GM23338 (cell line): ENCODE results near the gene LGALS3. TPM values are rescaled to one million over a fixed set of nuclear protein-coding genes. Genes with fewer than 3 reads are reported as not detected.

ENCODE experiments used
- ATAC-seq: fragments of 200-7000 bp; cut with Tn5 transposase; 3 replicates; pipeline ENCODE4 v1.9.1; 2020
- DNase-seq: peaks from one replicate; pipeline ENCODE4 v3.0.0-alpha.2; 2015; ENCODE audit warnings: low spot score
- H2AFZ ChIP-seq: fragments of 200-600 bp; sonication (generic); 2 replicates; pipeline ENCODE4 v1.8.0; 2016; ENCODE audit warnings: antibody characterized with exemption, mild to moderate bottlenecking, moderate library complexity
- H3F3A ChIP-seq: fragments of 200-600 bp; sonication (generic); replicated peaks from 2 replicates; pipeline ENCODE4 v1.8.0; 2017; ENCODE audit warnings: antibody characterized with exemption, mixed run types, low read depth
- H3K27ac ChIP-seq: fragments of 200-600 bp; sonication (generic); 2 replicates; pipeline ENCODE4 v1.6.1; 2016; ENCODE audit warnings: low read depth
- H3K27me3 ChIP-seq: fragments of 200-600 bp; sonication (generic); 2 replicates; pipeline ENCODE4 v1.8.0; 2016; ENCODE audit warnings: mild to moderate bottlenecking, mixed run types, moderate library complexity; ENCODE audit not compliant: insufficient read depth
- H3K36me3 ChIP-seq: fragments of 200-600 bp; sonication (generic); 2 replicates; pipeline ENCODE4 v1.8.0; 2016; ENCODE audit warnings: mild to moderate bottlenecking; ENCODE audit not compliant: insufficient read depth
- H3K4me1 ChIP-seq: fragments of 200-600 bp; sonication (generic); 2 replicates; pipeline ENCODE4 v1.8.0; 2016; ENCODE audit warnings: mild to moderate bottlenecking, moderate library complexity; ENCODE audit not compliant: insufficient read depth
- H3K4me2 ChIP-seq: fragments of 200-600 bp; sonication (generic); 2 replicates; pipeline ENCODE4 v1.7.1; 2017; ENCODE audit warnings: mixed run types
- H3K4me3 ChIP-seq: fragments of 200-600 bp; sonication (generic); 2 replicates; pipeline ENCODE4 v1.6.1; 2016; ENCODE audit warnings: mixed run types
- H3K79me2 ChIP-seq: fragments of 200-600 bp; sonication (generic); replicated peaks from 2 replicates; pipeline ENCODE4 v1.8.0; 2017; ENCODE audit warnings: mild to moderate bottlenecking; ENCODE audit not compliant: insufficient read depth
- H3K9me2 ChIP-seq: fragments of 200-600 bp; sonication (generic); 2 replicates; pipeline ENCODE4 v1.8.0; 2017; ENCODE audit not compliant: insufficient read depth
- H4K20me1 ChIP-seq: fragments of 200-600 bp; sonication (generic); replicated peaks from 2 replicates; pipeline ENCODE4 v1.8.0; 2017; ENCODE audit warnings: mild to moderate bottlenecking; ENCODE audit not compliant: insufficient read depth
- H3K27ac Mint-ChIP-seq: 2 replicates; pipeline ENCODE4 v1.8.0; 2020; ENCODE audit warnings: inconsistent platforms, mild to moderate bottlenecking, moderate library complexity, mixed read lengths
- H3K27me3 Mint-ChIP-seq: 3 replicates; pipeline ENCODE4 v1.8.0; 2022; ENCODE audit warnings: low read depth, mild to moderate bottlenecking, moderate library complexity, mixed read lengths, inconsistent platforms; ENCODE audit not compliant: insufficient read depth, poor library complexity
- H3K36me3 Mint-ChIP-seq: 3 replicates; pipeline ENCODE4 v1.8.0; 2021; ENCODE audit warnings: low read depth, mild to moderate bottlenecking, inconsistent platforms, moderate library complexity, mixed read lengths
- H3K4me1 Mint-ChIP-seq: 3 replicates; pipeline ENCODE4 v1.8.0; 2020; ENCODE audit warnings: mild to moderate bottlenecking, inconsistent platforms, mixed read lengths
- H3K4me3 Mint-ChIP-seq: 3 replicates; pipeline ENCODE4 v1.8.0; 2021; ENCODE audit warnings: moderate library complexity, mild to moderate bottlenecking, inconsistent platforms, mixed read lengths
- H3K9me3 Mint-ChIP-seq: 3 replicates; pipeline ENCODE4 v1.8.0; 2020; ENCODE audit warnings: moderate library complexity, mild to moderate bottlenecking, inconsistent platforms, mixed read lengths
- CREB1 ChIP-seq: fragments of 250-450 bp; sonication (Bioruptor Pico); IDR thresholded peaks from 2 replicates; pipeline ENCODE4 v1.5.0; 2020; ENCODE audit warnings: low read depth, mild to moderate bottlenecking, moderate library complexity
- ETS1 ChIP-seq: IDR thresholded peaks from 2 replicates; pipeline ENCODE4 v1.6.1; 2016; ENCODE audit warnings: antibody characterized with exemption
- EZH2phosphoT487 ChIP-seq: fragments of 200-600 bp; sonication (generic); IDR thresholded peaks from one replicate; pipeline ENCODE4 v1.8.1; 2018; ENCODE audit warnings: antibody characterized with exemption; ENCODE audit not compliant: unreplicated experiment
- STAT1 ChIP-seq: IDR thresholded peaks from one replicate; pipeline ENCODE4 v1.6.1; 2016; ENCODE audit warnings: antibody characterized with exemption; ENCODE audit not compliant: unreplicated experiment
- ZNF114 ChIP-seq: fragments of 250-450 bp; sonication (Bioruptor Pico); IDR thresholded peaks from 2 replicates; pipeline ENCODE4 v1.5.0; 2020; ENCODE audit warnings: mild to moderate bottlenecking, moderate library complexity
- ZNF462 ChIP-seq: fragments of 250-450 bp; sonication (Bioruptor Pico); IDR thresholded peaks from 2 replicates; pipeline ENCODE4 v1.5.0; 2020; ENCODE audit warnings: mild to moderate bottlenecking, moderate library complexity
- polyA plus RNA-seq: library from polyadenylated mRNA; unstranded; fragments of >200 nt; fragmentation: Nextera tagmentation; extraction: Ambion mirVana; gene quantifications from 2 replicates; pipeline ENCODE4 v1.2.1, GENCODE V29; 2016
- total RNA-seq: library from RNA; depleted of rRNA; stranded (reverse); fragments of >200 nt; shearing (Covaris generic); gene quantifications from 2 replicates; pipeline ENCODE4 v1.2.3, GENCODE V29; 2014
- TF ChIP-seq, protein P1 (sequence below): IDR thresholded peaks from one replicate; pipeline ENCODE4 v1.6.1; 2018; ENCODE audit warnings: antibody characterized with exemption; ENCODE audit not compliant: unreplicated experiment

Gene LGALS3
- total and polyA plus RNA-seq, 2 experiments from 2014 or later, result 7.2 to 10.9 TPM

DNA sequence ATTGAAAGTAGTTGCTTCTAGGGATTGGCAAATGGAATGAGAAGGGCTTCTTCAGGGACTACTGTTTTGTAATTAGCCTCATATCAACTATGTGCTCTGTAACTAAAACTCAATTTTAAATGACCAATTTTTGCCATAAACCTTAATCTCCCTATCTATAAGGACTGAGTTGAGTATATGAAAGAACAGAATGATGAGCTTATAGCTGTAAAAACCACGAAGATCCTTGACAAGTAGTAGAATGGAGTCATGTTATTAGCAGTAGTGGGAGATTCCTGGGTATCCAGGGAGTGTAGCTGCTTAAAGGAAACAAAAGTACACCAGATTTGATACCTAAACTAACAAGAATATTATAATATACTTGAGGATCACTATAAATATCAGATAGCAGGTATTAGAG lies 28.0 kb downstream of the LGALS3 start:
- peaks cover 74% of the 10 kb centered on the region for H3K36me3 Mint-ChIP-seq
- TF ChIP-seq, protein P1, sequence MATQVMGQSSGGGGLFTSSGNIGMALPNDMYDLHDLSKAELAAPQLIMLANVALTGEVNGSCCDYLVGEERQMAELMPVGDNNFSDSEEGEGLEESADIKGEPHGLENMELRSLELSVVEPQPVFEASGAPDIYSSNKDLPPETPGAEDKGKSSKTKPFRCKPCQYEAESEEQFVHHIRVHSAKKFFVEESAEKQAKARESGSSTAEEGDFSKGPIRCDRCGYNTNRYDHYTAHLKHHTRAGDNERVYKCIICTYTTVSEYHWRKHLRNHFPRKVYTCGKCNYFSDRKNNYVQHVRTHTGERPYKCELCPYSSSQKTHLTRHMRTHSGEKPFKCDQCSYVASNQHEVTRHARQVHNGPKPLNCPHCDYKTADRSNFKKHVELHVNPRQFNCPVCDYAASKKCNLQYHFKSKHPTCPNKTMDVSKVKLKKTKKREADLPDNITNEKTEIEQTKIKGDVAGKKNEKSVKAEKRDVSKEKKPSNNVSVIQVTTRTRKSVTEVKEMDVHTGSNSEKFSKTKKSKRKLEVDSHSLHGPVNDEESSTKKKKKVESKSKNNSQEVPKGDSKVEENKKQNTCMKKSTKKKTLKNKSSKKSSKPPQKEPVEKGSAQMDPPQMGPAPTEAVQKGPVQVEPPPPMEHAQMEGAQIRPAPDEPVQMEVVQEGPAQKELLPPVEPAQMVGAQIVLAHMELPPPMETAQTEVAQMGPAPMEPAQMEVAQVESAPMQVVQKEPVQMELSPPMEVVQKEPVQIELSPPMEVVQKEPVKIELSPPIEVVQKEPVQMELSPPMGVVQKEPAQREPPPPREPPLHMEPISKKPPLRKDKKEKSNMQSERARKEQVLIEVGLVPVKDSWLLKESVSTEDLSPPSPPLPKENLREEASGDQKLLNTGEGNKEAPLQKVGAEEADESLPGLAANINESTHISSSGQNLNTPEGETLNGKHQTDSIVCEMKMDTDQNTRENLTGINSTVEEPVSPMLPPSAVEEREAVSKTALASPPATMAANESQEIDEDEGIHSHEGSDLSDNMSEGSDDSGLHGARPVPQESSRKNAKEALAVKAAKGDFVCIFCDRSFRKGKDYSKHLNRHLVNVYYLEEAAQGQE, result no peak
- TF ChIP-seq ZNF114 (CRISPR knock-in tag) (no peak), ZNF462 (CRISPR knock-in tag) (no peak), STAT1 (no peak), EZH2phosphoT487 (no peak), CREB1 (no peak), ETS1 (no peak)
- no peaks in the 10 kb centered on the region for H3K27me3 Mint-ChIP-seq
- Histone ChIP-seq H3K79me2 (no peaks in the 10 kb centered on the region), H3K9me2 (no peaks in the 10 kb centered on the region), H3K36me3 (peaks cover 75% of the 10 kb centered on the region), H3K27ac (no peak overlapping the region), H3K4me1 (no peaks in the 10 kb centered on the region), H3F3A (no peaks in the 10 kb centered on the region; the same call in 1 of the 2 replicates), H4K20me1 (no peaks in the 10 kb centered on the region), H2AFZ (no peak overlapping the region), H3K27me3 (no peaks in the 10 kb centered on the region), H3K4me3 (no peak overlapping the region), H3K4me2 (no peak overlapping the region)
- H3K27ac Mint-ChIP-seq, result no peak overlapping the region
- ATAC-seq (no peak), DNase-seq (no peak)
- H3K4me3 Mint-ChIP-seq, result no peak overlapping the region
- no peaks in the 10 kb centered on the region for H3K9me3 Mint-ChIP-seq
- no peaks in the 10 kb centered on the region for H3K4me1 Mint-ChIP-seq
